GM12891 (cell line): ENCODE data around the gene FAM170B.

ENCODE experiments used
- DNase-seq: peaks from one replicate; pipeline ENCODE4 v3.0.0; 2011; ENCODE audit warnings: low spot score; ENCODE audit not compliant: insufficient read length
- FAIRE-seq: peaks from 2 replicates; lab custom pipeline; 2011; peaks lifted over from hg19 to GRCh38; lab: Jason Lieb, UNC
- PAX5 ChIP-seq: IDR thresholded peaks from 2 replicates; pipeline ENCODE4 v1.6.1; 2011; ENCODE audit warnings: low read length, moderate library complexity, mild to moderate bottlenecking; ENCODE audit not compliant: insufficient read depth, severe bottlenecking
- POLR2A ChIP-seq: IDR thresholded peaks from 2 replicates; pipeline ENCODE4 v1.6.1; 2011; ENCODE audit warnings: low read depth, low read length, control low read depth
- POLR2AphosphoS5 ChIP-seq: IDR thresholded peaks from 2 replicates; pipeline ENCODE4 v1.6.1; 2011; ENCODE audit warnings: low read depth, low read length, control low read depth
- POU2F2 ChIP-seq: IDR thresholded peaks from 2 replicates; pipeline ENCODE4 v1.6.1; 2011; ENCODE audit warnings: low read depth, mild to moderate bottlenecking, control low read depth, low read length, moderate library complexity
- SPI1 ChIP-seq: IDR thresholded peaks from 2 replicates; pipeline ENCODE4 v1.6.1; 2011; ENCODE audit warnings: low read depth, low read length, control low read depth
- TAF1 ChIP-seq: IDR thresholded peaks from 2 replicates; pipeline ENCODE4 v1.6.1; 2011; ENCODE audit warnings: low read depth, low read length, control low read depth

The FAM170B gene

DNA sequence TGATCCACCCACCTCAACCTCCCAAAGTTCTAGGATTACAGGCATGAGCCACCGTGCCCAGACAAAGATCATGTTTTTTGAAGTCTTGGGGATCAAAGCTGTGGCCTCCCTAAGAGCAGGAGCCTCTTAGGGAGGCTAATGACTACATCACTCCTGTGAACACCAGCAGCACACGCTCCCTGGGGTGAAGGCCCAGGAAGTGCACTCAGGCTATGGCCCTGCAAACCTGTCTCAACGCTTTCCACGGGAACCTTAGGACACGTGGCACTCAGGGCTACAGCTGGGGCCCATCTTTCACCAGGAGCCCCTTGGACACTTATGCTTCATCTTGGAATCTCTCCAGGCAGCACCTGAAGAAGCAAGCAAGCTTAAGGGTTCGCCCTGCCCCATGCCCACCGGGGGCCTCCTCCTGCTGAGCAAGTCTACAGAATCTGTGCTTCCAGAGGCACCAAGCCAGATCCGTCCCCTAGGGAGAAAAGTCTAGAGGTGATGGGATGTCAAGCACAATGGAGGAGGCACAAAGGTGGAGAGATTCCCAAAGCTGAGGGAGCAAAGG is 36.9 kb downstream of the FAM170B start:
- DNase-seq (no peak), FAIRE-seq (no peak)
- TF ChIP-seq TAF1 (no peak), POLR2A (no peak), SPI1 (no peak), PAX5 (no peak)

DNA sequence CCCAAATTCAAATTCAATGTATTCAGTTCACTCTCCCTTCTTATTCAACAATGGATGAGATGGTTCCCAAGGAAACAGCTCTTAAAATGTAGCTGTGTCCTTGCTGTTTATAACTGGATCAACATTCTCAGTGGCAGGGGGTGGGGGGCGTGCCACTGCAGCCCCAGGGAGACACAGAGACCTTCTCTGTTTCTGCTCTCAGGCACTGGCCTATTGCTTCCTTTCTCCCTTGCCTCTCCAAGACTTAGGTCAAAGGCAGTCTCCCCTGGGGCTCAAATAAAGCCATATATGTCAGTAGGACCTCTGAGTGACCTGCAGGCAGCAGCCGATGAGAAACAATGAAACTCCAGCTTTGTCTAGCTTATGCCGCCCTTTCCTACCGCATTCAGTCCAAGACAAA is 39.2 kb downstream of the FAM170B start:
- TF ChIP-seq POU2F2, result no peak
- no peak for TF ChIP-seq PAX5
- no peak for TF ChIP-seq SPI1
- TF ChIP-seq POLR2AphosphoS5, result no peak
- no peak for TF ChIP-seq TAF1
- TF ChIP-seq POLR2A, result no peak
- DNase-seq (no peak), FAIRE-seq (no peak)

DNA sequence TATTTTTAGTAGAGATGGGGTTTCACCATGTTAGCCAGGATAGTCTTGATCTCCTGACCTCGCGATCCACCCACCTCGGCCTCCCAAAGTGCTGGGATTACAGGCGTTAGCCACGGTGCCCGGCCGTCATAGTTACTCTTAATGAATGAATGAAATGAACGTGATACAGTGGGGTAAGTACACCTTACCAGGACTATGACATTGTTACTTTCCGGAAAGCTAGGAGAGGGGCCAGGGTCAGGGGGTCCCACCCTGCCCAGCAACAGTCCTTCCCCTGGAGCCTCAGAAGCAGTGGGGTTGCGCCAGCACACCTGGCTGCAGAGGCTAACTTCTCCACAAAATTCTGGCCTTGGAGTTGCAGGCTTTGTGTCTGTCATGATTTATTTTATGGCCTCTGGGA is 39.9 kb downstream of the FAM170B start:
- TF ChIP-seq TAF1, result no peak
- no peak for TF ChIP-seq PAX5
- TF ChIP-seq POLR2A, result no peak
- no peak for TF ChIP-seq SPI1
- no peak for TF ChIP-seq POU2F2
- TF ChIP-seq POLR2AphosphoS5, result no peak
- DNase-seq (no peak), FAIRE-seq (no peak)

DNA sequence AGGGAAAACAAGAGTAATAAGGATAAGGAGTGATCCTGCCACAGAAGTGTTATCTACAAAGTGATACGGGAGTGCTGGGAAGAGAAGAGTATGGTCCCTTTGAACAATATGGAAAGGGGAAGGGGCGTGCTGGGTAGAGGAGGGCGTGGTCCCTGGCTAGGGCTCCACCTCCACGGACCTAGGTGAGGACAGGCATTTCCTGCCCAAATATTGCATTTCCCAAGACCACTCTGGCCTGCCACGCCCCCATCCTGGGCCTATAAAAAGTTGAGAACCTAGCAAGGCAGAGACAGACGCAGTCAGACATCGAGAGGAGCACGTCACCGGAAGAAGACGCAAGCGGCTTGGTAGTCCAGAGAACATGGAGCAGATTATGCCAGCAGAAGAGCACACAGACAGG is 41.3 kb downstream of the FAM170B start:
- FAIRE-seq (no peak), DNase-seq (no peak)
- TF ChIP-seq PAX5 (no peak), POLR2A (no peak), POLR2AphosphoS5 (no peak), POU2F2 (no peak), SPI1 (no peak), TAF1 (no peak)

DNA sequence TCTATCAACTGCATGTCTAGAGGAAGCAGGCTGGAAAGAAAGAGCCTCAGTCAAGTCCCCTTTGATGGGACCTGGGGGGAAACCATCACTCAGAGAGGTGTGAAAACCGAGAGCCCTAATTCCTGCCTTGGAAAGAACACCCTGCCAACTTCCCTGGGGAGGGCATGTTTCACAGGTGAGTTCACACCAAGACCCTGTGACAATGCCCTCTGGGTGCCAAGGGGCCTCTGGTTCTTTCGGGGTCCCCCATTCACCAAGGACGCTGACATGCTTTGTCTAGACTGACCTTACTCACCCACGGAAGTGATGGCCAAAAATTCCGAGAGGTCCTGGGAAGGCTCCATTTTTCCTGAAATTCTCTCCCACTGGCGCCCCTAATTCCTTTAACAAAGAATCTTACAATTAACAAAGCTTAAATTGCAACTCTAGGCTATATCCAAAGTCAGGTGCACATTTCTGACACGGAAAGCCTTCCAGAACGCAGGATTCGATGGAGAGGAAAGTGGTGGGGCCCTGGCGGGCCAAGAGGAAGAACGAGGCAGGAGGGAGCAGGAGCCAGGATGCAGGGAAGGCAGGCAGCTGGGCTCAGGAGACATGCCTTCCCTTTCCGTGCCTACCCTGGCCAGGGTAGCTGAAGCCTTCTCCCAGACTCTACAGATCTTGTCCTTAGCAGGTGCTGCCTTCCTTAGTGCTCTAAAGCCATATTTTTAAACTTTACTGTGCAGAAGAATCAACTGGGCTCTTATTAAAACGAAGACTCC is 42.2 kb downstream of the FAM170B start:
- no peak for TF ChIP-seq SPI1

DNA sequence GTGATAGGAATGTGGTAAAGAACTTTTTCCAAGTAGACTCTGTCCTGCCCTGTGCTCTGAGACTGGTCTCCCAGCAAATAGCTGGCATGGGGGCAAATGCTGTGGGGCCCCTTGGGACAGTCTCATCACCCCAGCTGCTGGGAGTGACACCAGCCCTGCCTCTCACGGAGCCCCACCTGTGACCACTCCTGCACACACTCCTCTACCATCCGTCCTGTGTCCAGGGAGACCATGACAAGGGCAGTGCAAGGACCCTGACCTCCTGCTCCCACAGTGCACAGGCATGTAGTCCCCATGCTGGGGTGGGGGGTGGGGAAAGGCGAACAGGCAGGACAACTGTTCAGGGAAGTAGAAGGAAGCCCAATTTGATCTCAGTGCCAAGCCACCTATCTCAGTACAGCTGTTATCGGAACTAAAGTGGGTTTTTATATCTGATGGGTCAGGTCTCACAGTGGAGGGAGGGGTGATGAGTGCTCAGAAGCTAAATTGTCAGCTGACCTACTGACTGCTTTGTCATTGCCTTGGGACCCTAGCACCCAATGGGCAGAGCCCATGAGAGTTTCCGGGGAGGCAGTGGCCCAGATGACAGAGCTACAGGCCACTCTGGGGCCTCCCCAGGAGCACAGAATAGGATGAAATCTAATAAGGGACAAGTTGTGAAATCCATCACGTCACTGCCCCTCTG is 43.0 kb downstream of the FAM170B start:
- TF ChIP-seq SPI1 (no peak), POLR2AphosphoS5 (no peak), POU2F2 (no peak), TAF1 (no peak), POLR2A (no peak), PAX5 (no peak)
- DNase-seq (no peak), FAIRE-seq (no peak)

More for the DNA sequence above, 42.2 kb downstream of the FAM170B start:
- no peak for FAIRE-seq
- DNase-seq, result no peak

DNA sequence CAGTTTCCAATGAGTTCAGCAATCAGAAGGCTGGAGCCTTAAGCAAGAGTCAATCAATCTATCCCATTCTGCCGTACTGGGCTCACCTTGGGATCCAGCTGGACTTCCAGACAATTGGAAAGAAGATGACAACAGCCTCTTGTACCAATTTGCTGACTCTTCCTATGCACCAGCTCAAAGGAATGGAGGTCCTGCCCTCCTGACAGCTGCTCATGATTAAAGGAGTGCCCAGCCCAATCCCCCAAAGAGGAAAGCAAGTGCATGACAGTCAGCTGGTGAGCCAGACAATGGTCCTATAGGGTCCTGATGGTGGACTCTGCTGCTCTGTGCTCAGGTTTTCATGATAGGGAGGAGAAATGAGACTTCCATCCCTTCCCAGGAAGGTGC is 43.6 kb downstream of the FAM170B start:
- TF ChIP-seq SPI1 (no peak), PAX5 (no peak), TAF1 (no peak), POLR2A (no peak), POU2F2 (no peak), POLR2AphosphoS5 (no peak)
- DNase-seq (no peak), FAIRE-seq (no peak)

DNA sequence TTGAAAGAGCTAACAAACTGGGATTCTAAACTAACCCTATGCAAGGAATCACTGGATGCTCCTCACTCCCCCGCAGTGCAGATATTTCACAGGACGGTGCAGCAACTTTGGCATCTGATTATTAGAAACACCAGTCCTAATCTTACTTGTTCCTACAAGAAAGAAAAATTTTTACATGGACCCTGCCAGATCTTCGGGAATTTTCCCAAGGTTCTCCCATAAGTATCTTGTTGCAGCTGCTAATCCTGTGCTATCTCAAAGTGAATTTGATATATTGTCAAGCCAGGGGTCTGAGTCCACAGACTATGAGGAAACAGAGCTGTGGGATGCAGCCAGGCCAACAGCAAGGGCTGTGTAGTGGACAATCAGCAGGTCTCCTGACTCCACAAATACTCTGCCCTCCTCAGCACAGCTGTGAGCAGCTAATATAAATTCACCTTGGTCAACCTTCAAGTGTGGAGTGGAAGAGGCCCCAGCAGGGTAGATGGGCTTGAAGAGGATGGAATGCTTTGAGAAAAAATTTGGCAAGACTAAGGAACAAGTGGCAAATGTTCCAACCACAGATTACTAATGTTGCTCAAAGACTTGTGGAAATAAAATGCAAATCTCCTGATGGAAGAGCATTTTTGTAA is 44.1 kb downstream of the FAM170B start:
- DNase-seq (no peak), FAIRE-seq (no peak)
- no peak for TF ChIP-seq SPI1
- no peak for TF ChIP-seq TAF1
- no peak for TF ChIP-seq POLR2A
- no peak for TF ChIP-seq POU2F2
- TF ChIP-seq POLR2AphosphoS5, result no peak
- no peak for TF ChIP-seq PAX5

DNA sequence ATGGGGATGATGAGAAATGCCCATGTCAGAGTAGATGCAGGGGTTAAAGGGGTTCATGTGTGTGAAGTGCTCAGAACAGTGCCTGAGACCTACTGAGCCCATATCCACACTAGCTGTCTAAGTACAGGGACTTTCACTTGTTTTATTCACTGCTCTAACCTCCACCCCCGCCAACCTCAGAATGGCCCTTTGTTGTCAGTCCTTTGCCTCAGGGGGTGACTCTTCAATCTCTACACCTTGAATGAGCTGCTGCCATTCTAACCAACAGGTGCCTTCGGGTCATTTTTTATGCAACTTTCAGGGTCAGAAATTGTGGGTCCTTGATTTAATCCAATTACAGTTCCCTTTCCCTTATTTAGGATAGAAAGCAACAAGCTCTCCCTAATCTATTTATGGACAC is 44.7 kb downstream of the FAM170B start:
- TF ChIP-seq TAF1 (no peak), POLR2AphosphoS5 (no peak), PAX5 (no peak)
- DNase-seq, result no peak
- no peak for FAIRE-seq

DNA sequence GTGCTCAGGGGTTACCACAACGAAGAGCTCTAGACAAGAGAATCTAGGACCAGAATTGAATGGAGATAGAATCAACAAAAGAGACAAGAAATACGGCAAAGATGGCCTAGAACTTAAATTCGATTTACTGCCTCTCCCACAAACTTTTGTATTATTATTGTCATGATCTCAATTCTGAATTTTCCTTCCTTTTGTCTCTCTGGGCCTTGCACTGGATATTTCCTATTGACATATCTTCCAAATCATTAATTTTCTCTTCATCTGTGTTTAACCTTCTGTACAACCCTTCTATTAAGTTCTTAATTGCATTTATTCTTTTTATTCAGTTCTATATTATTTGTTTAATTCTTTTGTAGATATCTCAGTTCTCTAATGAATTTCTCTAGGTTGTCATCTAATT is 46.9 kb downstream of the FAM170B start:
- FAIRE-seq, result no peak
- TF ChIP-seq POU2F2 (no peak), PAX5 (no peak), SPI1 (no peak), TAF1 (no peak), POLR2A (no peak), POLR2AphosphoS5 (no peak)
- DNase-seq, result no peak
